EL (cell line): ENCODE results near the gene ESR1.
A peak's percentile ranks its signal among the peaks of the same experiment; 100 is the strongest.

Experiments
- DNase-seq: peaks from one replicate; pipeline ENCODE4 v3.0.0-alpha.2; 2016

The ESR1 gene

DNA sequence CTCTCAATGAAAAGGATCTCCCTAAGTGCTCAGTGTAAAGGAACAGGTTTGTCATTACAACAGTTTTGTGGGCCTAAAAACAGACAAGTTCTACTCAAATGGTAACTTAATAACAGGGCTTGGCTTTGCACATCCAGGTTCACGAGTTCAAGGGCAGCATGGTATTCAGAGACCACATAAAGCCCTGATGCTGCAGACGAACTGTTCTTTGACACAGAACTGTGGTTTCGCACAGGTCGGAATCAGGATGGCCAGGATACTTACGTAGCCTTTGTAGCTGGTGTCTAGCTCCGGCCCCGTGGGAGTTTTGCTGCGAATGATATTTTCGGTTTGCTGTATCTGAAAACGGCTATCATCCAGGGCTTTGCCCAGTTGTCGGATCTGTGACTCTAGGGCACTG, 335.9 kb downstream of the ESR1 start:
- no peak for DNase-seq

DNA sequence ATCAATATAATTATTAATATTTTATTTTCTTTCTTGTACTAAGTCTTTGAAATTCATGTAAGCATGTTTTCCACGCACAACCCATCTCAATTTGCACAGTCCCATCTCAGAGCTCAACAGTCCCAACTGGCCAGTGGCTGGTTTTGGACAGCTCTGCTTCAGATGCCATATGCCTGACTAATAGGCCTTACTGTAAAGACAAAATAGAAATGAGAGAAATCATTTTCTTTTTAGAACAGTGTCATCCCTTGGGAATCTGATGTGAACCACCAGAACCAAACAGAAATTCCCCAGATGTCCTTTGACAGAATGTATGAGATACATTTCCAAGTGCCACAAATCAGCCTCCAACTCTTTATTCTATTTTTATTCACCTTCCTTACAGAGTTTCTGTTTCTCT, 338.9 kb downstream of the ESR1 start:
- peak; percentile 86 for DNase-seq

DNA sequence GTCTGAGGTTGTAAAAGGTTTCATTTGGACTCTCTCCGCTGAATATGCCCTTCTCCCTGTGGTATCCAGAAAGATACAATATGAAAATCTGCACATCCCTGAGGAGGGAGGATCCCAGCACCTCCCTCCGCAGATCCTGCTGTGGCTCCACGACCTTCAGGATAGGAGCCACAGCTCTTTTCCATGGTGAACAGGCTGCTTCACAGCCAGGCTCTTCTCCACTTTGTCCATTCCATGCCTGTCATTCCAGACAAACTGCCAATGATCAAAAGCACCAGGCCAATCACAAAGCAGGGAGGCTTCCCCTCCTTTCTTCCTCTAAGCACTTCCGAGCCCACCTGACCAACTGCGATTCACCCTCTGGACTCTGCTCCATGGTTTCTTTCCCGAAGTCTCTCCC, 339.8 kb downstream of the ESR1 start:
- DNase-seq = no peak

DNA sequence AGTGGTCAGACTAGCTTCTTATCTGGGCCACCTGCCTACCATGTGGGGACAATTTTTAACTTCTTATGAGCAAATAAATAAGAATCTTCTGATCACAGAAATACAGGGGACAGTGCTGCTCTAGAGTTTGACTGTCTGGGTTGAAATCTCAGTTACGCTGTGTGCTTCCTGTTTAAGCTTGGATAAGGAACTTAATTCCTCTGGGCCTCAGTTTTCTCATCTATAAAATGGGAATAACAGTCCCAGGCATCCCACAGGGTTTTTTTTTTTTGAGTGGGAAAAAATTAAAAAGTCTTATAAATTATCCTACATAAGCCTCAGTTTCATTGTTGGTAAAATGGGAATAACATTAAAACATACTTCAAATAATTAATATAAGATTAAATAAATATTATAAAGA, 340.9 kb downstream of the ESR1 start:
- no peak for DNase-seq

DNA sequence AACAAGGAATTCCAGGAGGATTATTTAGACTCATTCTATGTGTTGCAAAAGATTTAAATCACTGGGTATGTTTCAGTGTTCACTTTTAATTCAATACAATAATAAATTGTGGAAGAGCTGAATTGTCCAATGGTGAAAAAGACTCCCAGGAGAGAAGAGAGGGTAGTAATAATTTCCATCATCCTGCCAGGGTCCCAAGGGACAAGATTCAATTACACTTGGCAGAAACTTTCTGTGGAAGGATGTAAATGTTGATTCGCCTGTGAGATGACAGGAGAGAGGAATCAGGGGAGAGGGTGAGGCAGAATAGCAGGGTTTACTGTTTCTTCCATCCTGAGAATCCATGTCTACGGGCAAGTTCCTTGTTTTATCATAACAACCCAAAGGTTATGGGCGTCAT, 342.7 kb downstream of the ESR1 start:
- no peak for DNase-seq

DNA sequence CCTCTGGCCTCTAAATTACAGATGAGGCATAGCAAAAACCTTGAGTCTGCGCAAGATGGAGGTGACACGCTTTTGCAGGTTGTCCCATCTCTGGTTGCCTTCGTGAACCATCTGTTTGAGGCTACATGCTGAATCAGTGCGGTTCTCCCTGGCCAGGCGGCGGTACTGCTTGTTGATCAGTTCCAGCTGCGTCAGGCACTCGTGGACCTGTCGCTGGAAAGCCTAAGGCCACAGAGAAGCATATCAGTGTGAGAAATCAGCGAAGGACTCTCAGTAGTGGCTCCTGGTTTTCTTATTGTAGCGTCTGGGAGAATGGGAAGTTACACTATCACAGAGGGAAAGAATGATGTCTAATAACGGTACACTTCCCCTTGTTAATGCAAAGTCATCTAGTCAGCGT, 344.4 kb downstream of the ESR1 start:
- no peak for DNase-seq

DNA sequence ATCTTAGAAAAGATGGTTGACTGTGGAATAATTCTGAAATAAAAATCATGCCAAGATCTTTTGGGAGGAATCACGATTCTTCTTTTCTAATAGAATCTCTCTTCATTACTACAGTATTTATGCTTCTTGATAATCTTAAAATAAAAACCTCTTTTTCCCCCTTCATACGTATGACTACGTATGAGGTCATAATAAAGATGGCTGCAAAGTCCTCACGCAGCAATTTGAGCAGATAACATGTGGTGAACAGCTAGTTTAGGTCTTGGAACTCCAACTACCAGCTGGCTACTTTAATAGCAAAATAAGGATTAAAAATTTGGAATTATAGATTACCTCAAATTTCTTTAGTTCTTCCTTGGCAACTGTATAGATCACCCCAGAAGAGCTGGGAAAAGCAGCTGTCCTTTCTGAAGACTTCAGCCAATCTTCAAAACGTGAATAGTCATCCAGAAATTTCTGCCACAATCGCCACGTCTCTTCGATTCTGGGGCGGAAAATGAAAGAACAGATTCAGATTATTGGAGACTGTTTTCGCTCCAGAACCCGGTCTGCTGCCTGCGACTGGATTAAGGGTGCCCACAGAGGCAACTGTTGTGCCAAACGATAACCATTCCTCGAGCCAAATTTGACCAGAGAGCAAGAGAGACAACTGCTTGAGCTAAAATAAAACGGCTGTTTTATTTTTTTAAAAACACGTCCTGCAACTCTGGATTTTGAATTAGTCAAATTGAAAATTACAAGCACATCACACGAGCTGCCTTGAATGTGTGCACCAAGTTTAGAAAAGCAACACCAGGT, 347.3 kb downstream of the ESR1 start:
- DNase-seq = no peak

DNA sequence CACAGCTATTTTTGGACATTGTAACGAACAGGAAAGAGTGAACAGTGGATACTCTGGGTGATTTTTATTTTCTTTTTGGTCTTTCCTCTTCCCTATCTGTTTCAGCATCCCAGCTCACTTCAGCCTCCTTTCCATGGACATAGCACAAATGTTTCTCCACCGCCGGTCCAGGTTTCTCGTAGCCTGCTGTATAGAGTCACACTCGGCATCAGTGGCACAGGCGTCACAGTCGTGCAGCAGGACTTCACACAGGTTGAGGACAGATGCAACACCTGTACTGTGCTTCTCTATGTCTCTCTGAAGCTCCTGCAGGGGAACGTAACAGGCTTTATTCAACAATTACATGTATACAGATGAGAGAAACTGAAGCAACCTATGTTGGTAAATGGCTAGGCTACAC, 348.3 kb downstream of the ESR1 start:
- no peak for DNase-seq

DNA sequence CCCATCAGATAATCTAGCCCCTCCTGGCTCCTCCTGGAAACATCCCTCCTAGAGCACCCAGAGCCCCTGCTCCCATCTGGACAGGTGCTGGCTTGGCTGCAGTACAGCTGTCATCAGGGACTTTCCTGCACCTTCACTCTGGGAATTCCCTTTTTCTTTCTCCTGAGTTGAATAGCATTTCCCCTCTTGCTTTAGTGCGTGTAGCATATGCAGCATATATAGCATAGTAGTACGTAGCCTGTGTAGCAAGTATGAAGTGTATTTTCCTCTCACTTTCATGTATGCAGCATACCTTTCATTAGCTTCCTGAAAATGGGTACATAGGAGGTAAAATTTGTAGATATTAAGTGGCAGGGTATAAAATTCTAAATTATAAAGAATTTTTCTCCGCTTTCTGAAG, 352.9 kb downstream of the ESR1 start:
- no peak for DNase-seq

DNA sequence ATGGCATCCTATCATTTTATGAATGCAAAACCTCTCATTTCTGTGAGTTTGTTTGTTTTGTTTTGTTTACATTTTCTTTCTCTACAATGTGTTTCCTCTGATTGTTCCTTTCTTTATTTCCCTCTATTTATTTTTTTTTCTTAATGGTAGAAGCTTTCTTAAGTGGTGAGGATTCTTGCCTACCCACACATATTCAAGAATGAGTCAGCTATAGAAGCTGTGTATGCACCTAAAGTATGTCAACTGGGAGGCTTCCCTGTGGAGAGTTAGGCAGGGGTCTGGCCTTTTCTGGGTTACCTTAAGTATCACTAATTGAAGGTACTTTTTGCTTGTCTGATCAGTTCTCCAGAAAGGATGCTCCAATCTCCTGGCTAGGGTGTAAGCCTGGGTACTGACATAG, 354.0 kb downstream of the ESR1 start:
- peak; percentile 42 for DNase-seq

DNA sequence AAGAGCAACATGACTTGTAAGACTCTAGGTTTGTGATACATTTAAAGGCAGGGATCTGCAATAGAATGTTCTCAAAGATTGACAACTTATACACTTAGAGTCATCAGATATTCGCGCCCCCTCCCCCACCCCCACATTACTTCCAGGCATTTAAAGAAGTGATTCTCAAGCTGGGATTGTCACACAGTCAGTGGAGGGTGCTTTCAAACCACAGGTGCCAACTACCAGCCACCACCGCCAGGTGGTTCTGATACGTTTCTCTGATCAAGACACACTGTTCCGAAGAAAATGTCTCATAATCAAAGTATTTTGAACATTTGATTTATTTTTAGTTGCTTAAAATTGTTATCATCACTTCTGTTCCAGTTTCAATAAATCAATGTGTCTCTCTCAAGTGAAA, 357.5 kb downstream of the ESR1 start:
- DNase-seq = no peak

DNA sequence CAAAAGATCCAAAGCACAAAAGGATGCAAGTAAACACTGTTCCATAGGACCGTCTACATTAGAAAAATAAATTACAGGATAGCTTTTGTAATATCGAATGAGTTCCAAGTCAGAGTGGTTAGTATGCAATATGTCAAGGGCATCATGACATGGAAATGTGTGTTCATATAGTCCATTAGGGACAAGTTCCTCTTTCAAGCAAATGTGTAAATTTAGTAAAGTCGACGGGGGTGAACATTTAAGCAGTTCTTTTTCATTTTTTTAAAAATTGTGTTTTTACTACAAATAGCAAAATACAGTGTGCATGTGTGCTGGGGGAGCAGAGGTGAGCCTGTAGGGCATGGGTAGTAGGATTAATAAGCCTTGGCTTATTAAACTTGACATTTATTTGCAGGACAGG, 359.0 kb downstream of the ESR1 start:
- no peak for DNase-seq

DNA sequence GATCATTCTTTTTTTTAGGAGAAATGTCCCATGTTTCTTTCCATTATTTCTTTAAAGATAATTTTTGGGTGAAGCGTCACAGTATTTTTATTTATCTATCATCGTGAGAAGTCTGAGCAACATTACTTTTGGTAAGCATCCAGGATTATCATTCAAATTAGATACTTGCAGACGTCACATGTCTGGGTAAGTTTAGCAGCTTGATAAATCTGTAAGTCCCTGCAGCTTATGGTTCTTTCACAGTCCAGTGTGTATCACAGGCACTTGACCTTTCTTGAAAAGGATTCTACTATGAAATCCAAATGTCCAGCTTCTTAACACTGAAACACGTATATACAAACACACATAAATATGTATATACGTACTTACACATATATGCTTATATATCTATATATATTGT, 359.4 kb downstream of the ESR1 start:
- DNase-seq = no peak

DNA sequence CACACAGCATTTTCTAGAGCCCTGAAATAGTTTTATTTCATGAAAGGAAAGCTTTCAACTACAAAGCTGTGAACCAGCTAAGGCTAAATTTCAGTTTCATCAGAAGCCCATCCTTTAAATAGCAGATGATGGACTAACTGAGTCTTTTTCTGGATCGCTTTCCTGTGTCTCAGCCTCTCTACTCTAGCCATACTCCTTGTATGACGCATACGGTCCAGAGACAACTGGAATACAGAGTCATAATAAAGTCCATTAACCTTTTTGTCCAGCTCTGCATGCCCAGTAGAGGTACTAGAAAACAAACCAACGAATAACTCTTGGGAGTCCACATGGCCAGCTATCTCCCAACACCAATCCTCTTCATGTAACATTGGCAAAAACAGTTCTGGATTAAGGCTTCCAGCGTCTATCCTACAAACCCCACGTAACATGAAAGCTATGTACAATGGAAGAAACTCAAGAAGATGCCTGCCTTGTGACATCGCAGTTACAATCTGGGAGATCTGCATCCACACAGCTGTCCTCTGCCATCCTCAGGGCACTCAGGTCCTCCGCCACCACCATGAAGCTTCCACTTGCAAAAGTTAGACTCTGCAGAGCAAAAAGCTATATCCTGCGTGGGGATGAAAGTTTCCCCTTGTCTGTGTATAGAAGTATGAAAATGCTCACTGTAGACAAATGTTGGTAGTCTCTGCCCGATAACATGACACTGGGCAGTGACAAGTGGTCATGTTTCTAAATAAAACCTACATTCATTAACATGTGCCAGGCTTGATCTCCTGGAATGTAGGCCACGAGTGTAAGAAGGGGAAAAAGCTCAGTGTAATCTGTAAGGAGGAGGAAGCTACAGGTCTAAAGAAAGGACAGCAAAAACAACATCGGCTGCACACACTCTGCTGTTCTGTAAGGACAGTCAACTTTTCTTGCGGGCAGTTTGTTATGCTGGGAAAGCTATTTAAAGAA, 360.4 kb downstream of the ESR1 start:
- DNase-seq = no peak

DNA sequence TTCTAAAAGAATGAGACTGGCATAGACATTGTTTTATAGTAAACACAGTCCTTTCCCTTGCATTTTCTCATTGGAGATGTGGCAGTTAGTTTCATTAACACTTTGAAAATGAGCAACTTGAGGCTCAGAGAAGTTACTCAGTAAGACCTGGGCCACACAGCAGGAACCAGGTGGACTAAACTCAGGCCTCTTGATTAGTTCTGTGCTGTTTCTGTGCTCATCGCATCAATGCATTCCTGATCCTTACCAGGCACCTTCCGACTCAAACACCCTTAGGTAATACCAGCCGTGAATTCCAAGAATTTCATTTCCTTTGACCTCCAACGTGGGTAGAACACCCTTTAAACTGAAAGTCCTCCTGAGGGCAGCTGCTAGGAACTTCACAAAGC, 362.8 kb downstream of the ESR1 start:
- DNase-seq = no peak

DNA sequence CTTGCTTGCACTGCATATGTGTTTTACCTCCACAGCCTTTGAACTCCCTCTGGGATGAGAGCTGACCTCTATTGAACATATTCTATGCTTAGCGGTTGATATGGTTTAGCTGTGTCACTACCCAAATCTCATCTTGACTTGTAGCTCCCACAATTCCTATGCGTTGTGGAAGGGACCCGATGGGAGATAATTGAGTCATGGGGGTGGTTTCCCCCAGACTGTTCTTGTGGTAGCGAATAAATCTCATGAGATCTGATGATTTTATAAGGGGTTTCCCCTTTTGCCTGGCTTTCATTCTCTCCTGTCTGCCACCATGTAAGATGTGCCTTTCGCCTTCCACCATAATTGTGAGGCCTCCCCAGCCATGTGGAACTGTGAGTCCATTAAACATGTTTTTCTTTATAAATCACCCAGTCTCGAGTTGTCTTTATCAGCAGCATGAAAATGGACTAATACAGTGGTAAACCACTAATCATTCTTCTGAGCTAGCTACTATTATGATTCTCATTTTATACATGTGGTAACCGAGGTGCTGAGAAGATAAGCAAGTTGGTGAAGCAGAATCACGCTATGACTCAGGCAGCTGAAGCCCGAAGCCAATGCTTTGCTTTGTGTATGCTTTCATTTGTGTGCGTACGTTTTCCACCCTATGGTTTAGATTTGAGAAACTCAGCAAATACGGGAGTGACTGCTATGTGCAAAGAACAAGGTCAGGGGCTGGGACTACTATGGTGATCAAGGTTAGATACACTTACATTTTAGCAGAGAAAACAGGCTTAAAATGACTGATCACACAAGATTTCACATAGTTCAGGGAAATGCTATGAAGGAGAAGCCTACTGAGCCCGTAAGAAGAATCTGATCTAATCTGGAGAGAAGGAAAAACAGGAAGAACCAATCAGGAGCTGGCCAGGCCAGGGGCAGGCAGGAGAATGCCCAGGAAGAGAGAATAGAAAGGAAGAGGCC, 363.5 kb downstream of the ESR1 start:
- no peak for DNase-seq

DNA sequence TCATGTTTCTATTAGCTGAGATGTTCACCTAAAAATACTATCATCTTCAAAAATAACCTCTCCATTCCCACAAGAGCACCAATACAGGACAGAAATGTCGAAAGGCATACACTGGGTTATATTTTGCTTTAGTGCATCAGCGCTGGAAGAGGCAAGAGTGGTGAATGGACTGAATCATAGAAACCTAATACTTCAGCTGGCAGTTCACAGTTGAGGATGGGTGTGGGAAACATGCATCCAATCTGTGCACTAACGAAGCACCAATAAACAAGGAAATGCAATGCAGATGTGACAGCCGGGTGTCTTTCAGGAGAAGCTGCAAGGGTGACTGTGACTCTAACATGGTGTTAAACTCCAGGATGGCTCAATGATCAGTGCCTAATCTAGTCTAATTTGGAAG, 365.8 kb downstream of the ESR1 start:
- DNase-seq = no peak

DNA sequence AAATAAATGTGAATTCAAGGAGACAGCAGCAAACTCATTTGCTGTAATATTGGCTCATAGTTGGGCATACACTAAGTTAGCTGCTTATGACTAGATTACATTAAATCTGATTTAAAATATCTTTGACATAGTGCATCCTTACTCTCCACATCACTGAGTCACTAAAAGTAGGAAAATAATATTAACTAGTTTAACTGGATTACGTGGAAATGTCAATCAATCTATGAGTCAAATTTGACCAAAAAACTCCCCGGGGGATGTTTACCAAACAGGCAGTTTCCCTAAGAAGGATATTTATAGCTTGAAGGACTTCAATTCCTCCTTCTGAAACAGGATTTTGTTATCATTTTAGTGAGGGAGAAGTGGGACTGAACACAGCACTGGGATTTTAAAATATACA, 366.5 kb downstream of the ESR1 start:
- no peak for DNase-seq

DNA sequence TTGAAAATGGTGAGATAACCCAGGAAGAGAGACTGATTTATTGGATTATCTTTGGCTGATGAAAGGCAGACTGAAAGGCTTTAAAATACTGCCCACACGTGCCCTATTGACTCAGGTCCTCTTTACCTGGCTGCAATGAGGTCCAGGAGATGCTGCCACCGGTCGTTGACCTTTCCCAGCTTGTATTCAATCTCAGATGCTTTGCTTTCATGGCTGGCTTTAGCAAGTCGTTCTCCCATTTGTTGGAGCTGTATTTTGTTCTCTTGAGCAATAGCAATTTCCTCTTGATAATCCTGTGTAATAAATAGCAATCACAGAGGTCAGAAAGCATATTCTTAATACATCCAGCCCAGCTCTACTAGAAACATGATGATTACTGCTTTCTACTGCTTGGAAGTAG, 368.8 kb downstream of the ESR1 start:
- DNase-seq = no peak
